Left ventricle myocardium inferior (tissue), 1 donor: Measurements from ENCODE around the gene TCN1. TPM values are rescaled to one million over a fixed set of nuclear protein-coding genes. Genes with fewer than 3 reads are reported as not detected.

Source experiments
- DNase-seq: peaks from one replicate; pipeline ENCODE4 v3.0.0-alpha.2; 2020
- H3K27ac ChIP-seq: fragments of 200-600 bp; replicated peaks from 2 replicates; pipeline ENCODE4 v1.8.0; 2021
- H3K27me3 ChIP-seq: fragments of 200-600 bp; 2 replicates; pipeline ENCODE4 v1.8.0; 2021; ENCODE audit warnings: low read depth
- H3K36me3 ChIP-seq: fragments of 200-600 bp; 2 replicates; pipeline ENCODE4 v1.8.0; 2021
- H3K4me1 ChIP-seq: fragments of 200-600 bp; 2 replicates; pipeline ENCODE4 v1.8.0; 2021
- H3K4me3 ChIP-seq: fragments of 200-600 bp; 2 replicates; pipeline ENCODE4 v1.8.0; 2021; ENCODE audit warnings: mild to moderate bottlenecking, moderate library complexity
- H3K9me3 ChIP-seq: fragments of 200-600 bp; replicated peaks from 2 replicates; pipeline ENCODE4 v1.8.0; 2021
- intact Hi-C: fragments of 100-400 bp; cut with micrococcal nuclease; formaldehyde crosslinking; loops from one replicate; pipeline ENCODE4 v1.11.0; 2022
- total RNA-seq: library from RNA; stranded (reverse); fragmentation: NEBNext Ultra II Directional; extraction: Animal tissue kit (Norgen Biotek cat#: 25700); gene quantifications from one replicate; pipeline ENCODE4 v1.2.1, GENCODE V29; 2021
- TF ChIP-seq, protein P1 (sequence below): fragments of 200-600 bp; IDR thresholded peaks from 2 replicates; pipeline ENCODE4 v1.8.0; 2021; ENCODE audit warnings: antibody characterized with exemption, mild to moderate bottlenecking, borderline replicate concordance
- donor health status: DM: no; HTN: yes; CAD: no; lungs with severe emphysema.

The TCN1 gene
- total RNA-seq, 1 donor from 2014 or later = not detected

GRCh38 chr11:59804061-59804460, 62.2 kb downstream of the TCN1 start:
- no peak for DNase-seq
- Histone ChIP-seq H3K36me3 (peaks cover 55% of the 10 kb centered on the region), H3K4me3 (no peak overlapping the region), H3K4me1 (peaks cover 19% of the 10 kb centered on the region), H3K27ac (peak overlapping the region; percentile 7), H3K27me3 (no peaks in the 10 kb centered on the region), H3K9me3 (no peaks in the 10 kb centered on the region)
- TF ChIP-seq, protein P1, sequence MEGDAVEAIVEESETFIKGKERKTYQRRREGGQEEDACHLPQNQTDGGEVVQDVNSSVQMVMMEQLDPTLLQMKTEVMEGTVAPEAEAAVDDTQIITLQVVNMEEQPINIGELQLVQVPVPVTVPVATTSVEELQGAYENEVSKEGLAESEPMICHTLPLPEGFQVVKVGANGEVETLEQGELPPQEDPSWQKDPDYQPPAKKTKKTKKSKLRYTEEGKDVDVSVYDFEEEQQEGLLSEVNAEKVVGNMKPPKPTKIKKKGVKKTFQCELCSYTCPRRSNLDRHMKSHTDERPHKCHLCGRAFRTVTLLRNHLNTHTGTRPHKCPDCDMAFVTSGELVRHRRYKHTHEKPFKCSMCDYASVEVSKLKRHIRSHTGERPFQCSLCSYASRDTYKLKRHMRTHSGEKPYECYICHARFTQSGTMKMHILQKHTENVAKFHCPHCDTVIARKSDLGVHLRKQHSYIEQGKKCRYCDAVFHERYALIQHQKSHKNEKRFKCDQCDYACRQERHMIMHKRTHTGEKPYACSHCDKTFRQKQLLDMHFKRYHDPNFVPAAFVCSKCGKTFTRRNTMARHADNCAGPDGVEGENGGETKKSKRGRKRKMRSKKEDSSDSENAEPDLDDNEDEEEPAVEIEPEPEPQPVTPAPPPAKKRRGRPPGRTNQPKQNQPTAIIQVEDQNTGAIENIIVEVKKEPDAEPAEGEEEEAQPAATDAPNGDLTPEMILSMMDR = no peak
- intact Hi-C loops = no loop called here

Other genes starting within 250 kb of the TCN1 start
- 21.1 TPM for gene PATL1, start 197.4 kb downstream of the TCN1 start, total RNA-seq
- gene OR10V1, start 152.6 kb downstream of the TCN1 start, total RNA-seq = not detected
- gene STX3, start 111.1 kb downstream of the TCN1 start, total RNA-seq = 8.4 TPM
- gene MRPL16, start 55.7 kb downstream of the TCN1 start, total RNA-seq = 93.2 TPM
- gene CBLIF, start 21.0 kb downstream of the TCN1 start, total RNA-seq = not detected
- not detected for gene OOSP3, start 12.3 kb upstream of the TCN1 start, total RNA-seq
- gene OOSP1, start 71.9 kb upstream of the TCN1 start, total RNA-seq = not detected
- not detected for gene OOSP4A, start 97.5 kb upstream of the TCN1 start, total RNA-seq
- not detected for gene OOSP4B, start 150.7 kb upstream of the TCN1 start, total RNA-seq
- gene OOSP2, start 173.9 kb upstream of the TCN1 start, total RNA-seq = not detected
- gene MS4A3, start 190.2 kb upstream of the TCN1 start, total RNA-seq = not detected
- gene MS4A2, start 222.2 kb upstream of the TCN1 start, total RNA-seq = 0.41 TPM